ENCODE measurements around the gene LAMA2. TPM values are rescaled to one million over a fixed set of nuclear protein-coding genes. Genes with fewer than 3 reads are reported as not detected.

The LAMA2 gene
- total RNA-seq, 1 experiment from 2014 or later, result 0.28 TPM

DNA sequence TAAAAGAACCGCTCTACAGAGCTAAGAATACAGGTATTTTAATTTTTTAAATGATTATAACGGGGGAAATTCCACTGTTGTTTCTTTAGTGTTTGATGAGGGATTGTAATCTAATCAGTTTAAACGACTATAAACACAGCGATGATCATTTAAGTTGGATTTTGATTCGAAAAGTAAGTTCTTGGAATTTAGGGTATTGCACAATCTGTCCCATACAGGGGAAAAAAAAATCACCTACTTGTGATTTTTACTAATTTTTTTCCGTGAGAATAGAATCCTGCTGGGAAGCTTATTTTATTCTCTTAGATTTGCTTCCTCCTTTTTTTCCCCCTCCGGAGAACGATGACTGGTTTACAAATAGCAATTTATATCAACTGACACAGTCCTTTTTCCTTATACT is 108.0 kb downstream of the LAMA2 start:
- H3K4me3 ChIP-seq (ENCODE audit: low read depth in 2 of 2, low read length in 2 of 2), result no peak overlapping the region
- no peak for TF ChIP-seq POLR2AphosphoS5 (IDR thresholded peaks at IDR 0.05; ENCODE audit: low read depth, low read length)
- TF ChIP-seq SIN3A (IDR thresholded peaks at IDR 0.05; ENCODE audit: borderline replicate concordance, insufficient read depth, low read depth, low read length), result no peak
- TF ChIP-seq TCF7L2 (IDR thresholded peaks at IDR 0.05; ENCODE audit: low read depth, low read length), result no peak
- TF ChIP-seq, protein P1, sequence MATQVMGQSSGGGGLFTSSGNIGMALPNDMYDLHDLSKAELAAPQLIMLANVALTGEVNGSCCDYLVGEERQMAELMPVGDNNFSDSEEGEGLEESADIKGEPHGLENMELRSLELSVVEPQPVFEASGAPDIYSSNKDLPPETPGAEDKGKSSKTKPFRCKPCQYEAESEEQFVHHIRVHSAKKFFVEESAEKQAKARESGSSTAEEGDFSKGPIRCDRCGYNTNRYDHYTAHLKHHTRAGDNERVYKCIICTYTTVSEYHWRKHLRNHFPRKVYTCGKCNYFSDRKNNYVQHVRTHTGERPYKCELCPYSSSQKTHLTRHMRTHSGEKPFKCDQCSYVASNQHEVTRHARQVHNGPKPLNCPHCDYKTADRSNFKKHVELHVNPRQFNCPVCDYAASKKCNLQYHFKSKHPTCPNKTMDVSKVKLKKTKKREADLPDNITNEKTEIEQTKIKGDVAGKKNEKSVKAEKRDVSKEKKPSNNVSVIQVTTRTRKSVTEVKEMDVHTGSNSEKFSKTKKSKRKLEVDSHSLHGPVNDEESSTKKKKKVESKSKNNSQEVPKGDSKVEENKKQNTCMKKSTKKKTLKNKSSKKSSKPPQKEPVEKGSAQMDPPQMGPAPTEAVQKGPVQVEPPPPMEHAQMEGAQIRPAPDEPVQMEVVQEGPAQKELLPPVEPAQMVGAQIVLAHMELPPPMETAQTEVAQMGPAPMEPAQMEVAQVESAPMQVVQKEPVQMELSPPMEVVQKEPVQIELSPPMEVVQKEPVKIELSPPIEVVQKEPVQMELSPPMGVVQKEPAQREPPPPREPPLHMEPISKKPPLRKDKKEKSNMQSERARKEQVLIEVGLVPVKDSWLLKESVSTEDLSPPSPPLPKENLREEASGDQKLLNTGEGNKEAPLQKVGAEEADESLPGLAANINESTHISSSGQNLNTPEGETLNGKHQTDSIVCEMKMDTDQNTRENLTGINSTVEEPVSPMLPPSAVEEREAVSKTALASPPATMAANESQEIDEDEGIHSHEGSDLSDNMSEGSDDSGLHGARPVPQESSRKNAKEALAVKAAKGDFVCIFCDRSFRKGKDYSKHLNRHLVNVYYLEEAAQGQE (IDR thresholded peaks at IDR 0.05; ENCODE audit: insufficient read depth in 1 of 2, low read depth in 2 of 2, low read length in 1 of 2), result no peak
- TF ChIP-seq, protein P2, sequence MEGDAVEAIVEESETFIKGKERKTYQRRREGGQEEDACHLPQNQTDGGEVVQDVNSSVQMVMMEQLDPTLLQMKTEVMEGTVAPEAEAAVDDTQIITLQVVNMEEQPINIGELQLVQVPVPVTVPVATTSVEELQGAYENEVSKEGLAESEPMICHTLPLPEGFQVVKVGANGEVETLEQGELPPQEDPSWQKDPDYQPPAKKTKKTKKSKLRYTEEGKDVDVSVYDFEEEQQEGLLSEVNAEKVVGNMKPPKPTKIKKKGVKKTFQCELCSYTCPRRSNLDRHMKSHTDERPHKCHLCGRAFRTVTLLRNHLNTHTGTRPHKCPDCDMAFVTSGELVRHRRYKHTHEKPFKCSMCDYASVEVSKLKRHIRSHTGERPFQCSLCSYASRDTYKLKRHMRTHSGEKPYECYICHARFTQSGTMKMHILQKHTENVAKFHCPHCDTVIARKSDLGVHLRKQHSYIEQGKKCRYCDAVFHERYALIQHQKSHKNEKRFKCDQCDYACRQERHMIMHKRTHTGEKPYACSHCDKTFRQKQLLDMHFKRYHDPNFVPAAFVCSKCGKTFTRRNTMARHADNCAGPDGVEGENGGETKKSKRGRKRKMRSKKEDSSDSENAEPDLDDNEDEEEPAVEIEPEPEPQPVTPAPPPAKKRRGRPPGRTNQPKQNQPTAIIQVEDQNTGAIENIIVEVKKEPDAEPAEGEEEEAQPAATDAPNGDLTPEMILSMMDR (IDR thresholded peaks at IDR 0.05), result no peak
- H3K4me1 ChIP-seq (ENCODE audit: control insufficient read depth, insufficient read depth, low read length), result no peaks in the 10 kb centered on the region
- intact Hi-C loops (cut with micrococcal nuclease; ENCODE audit: unreplicated experiment), result no loop called here
- in situ Hi-C loops (cut with HindIII; ENCODE audit: low pct_unique_long_range_greater_than_20kb, low sequenced_read_pairs), result no loop called here
- CTCF ChIA-PET, result interaction anchor here (0.6 kb wide), 1 partner anchor 220 kb away, joined by 5 read pairs; no protein-coding TSS in a partner anchor
- no peak overlapping the region for H3K27ac ChIP-seq (ENCODE audit: low read length)
- H3K9me3 ChIP-seq (ENCODE audit: control insufficient read depth, insufficient read depth, low read depth, low read length), result no peaks in the 10 kb centered on the region; the same call in 1 of the 2 replicates
- no peaks in the 10 kb centered on the region for H3K27me3 ChIP-seq (ENCODE audit: control insufficient read depth, insufficient read depth, low read length)
- BruUV-seq (replicated peaks), result no TSS peak
- no peaks in the 10 kb centered on the region for H3K36me3 ChIP-seq (ENCODE audit: control insufficient read depth, insufficient read depth, low read length)
- no peak for DNase-seq (ENCODE audit: low read depth, low spot score)
- POLR2A ChIA-PET, result no interaction called here
- no peak for ATAC-seq

DNA sequence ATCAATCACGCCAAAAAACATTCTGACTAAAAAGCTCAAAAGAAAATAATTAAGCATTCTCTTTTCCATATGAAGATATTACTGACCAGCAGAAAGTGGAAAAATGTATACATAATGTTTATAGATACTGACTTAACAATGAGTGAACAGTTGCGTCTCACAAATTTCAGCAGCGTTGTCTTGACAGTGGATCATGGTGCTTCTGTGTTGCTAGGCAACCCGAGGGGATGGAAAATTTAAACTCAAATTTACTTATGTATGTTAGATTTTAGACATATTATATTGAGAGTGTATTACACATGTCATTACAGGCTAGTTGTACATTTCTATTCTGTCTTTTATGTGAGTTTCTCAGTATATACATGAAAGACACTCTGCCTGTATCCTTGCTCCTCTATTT is 110.2 kb downstream of the LAMA2 start:
- in situ Hi-C loops (cut with HindIII; ENCODE audit: low pct_unique_long_range_greater_than_20kb, low sequenced_read_pairs), result no loop called here

More for the DNA sequence above, 110.2 kb downstream of the LAMA2 start:
- CTCF ChIA-PET, result no interaction called here
- no peak for DNase-seq (ENCODE audit: low read depth, low spot score)
- no peak overlapping the region for H3K27ac ChIP-seq (ENCODE audit: low read length)
- no peaks in the 10 kb centered on the region; the same call in 1 of the 2 replicates for H3K9me3 ChIP-seq (ENCODE audit: control insufficient read depth, insufficient read depth, low read depth, low read length)
- H3K27me3 ChIP-seq (ENCODE audit: control insufficient read depth, insufficient read depth, low read length), result no peaks in the 10 kb centered on the region
- no peaks in the 10 kb centered on the region for H3K4me1 ChIP-seq (ENCODE audit: control insufficient read depth, insufficient read depth, low read length)
- TF ChIP-seq, protein P1 (IDR thresholded peaks at IDR 0.05; ENCODE audit: insufficient read depth in 1 of 2, low read depth in 2 of 2, low read length in 1 of 2), result no peak
- TF ChIP-seq SIN3A (IDR thresholded peaks at IDR 0.05; ENCODE audit: borderline replicate concordance, insufficient read depth, low read depth, low read length) (no peak), TCF7L2 (IDR thresholded peaks at IDR 0.05; ENCODE audit: low read depth, low read length) (no peak), POLR2AphosphoS5 (IDR thresholded peaks at IDR 0.05; ENCODE audit: low read depth, low read length) (no peak)
- TF ChIP-seq, protein P2 (IDR thresholded peaks at IDR 0.05), result no peak
- H3K36me3 ChIP-seq (ENCODE audit: control insufficient read depth, insufficient read depth, low read length), result no peaks in the 10 kb centered on the region
- intact Hi-C loops (cut with micrococcal nuclease; ENCODE audit: unreplicated experiment), result no loop called here
- no peak for ATAC-seq
- BruUV-seq (replicated peaks), result no TSS peak
- POLR2A ChIA-PET, result no interaction called here
- no peak overlapping the region for H3K4me3 ChIP-seq (ENCODE audit: low read depth in 2 of 2, low read length in 2 of 2)
